DOHH2 (cell line): ENCODE measurements around the gene ADORA1.

ENCODE experiments used
- H3F3A ChIP-seq: fragments of 200-600 bp; sonication (generic), shearing (Covaris generic); 2 replicates; pipeline ENCODE4 v1.6.0; 2016; ENCODE audit warnings: antibody characterized with exemption, mild to moderate bottlenecking; ENCODE audit not compliant: control insufficient read depth, insufficient read depth
- H3K27ac ChIP-seq: fragments of 200-600 bp; sonication (generic); 2 replicates; pipeline ENCODE4 v1.5.1; 2014; ENCODE audit warnings: low read depth, mild to moderate bottlenecking, low read length, moderate library complexity
- H3K27me3 ChIP-seq: fragments of 200-600 bp; sonication (generic); 2 replicates; pipeline ENCODE4 v1.6.1; 2014; ENCODE audit warnings: mild to moderate bottlenecking, low read length, mixed read lengths; ENCODE audit not compliant: control insufficient read depth
- H3K36me3 ChIP-seq: fragments of 200-600 bp; sonication (generic); 2 replicates; pipeline ENCODE4 v1.6.1; 2014; ENCODE audit warnings: mild to moderate bottlenecking, low read length, moderate library complexity, mixed read lengths; ENCODE audit not compliant: control insufficient read depth
- H3K4me1 ChIP-seq: fragments of 200-600 bp; sonication (generic); 2 replicates; pipeline ENCODE4 v1.6.1; 2014; ENCODE audit warnings: mild to moderate bottlenecking, low read length, mixed read lengths; ENCODE audit not compliant: control insufficient read depth
- H3K4me2 ChIP-seq: fragments of 200-600 bp; sonication (generic); 2 replicates; pipeline ENCODE4 v1.6.0; 2014; ENCODE audit warnings: mild to moderate bottlenecking, low read length, moderate library complexity
- H3K4me3 ChIP-seq: fragments of 200-600 bp; sonication (generic); 2 replicates; pipeline ENCODE4 v1.5.1; 2014; ENCODE audit warnings: mild to moderate bottlenecking, low read length, mixed read lengths
- H3K79me2 ChIP-seq: fragments of 200-600 bp; sonication (generic); 2 replicates; pipeline ENCODE4 v1.6.1; 2014; ENCODE audit warnings: mild to moderate bottlenecking, low read length, mixed read lengths; ENCODE audit not compliant: control insufficient read depth
- H3K9me2 ChIP-seq: fragments of 200-600 bp; sonication (generic); replicated peaks from 2 replicates; pipeline ENCODE4 v1.6.1; 2014; ENCODE audit warnings: mild to moderate bottlenecking, low read length, mixed read lengths; ENCODE audit not compliant: control insufficient read depth
- H3K9me3 ChIP-seq: fragments of 200-600 bp; sonication (generic); 2 replicates; pipeline ENCODE4 v1.6.1; 2014; ENCODE audit warnings: antibody characterized with exemption, low read length, mixed read lengths; ENCODE audit not compliant: control insufficient read depth, insufficient read depth
- H4K20me1 ChIP-seq: fragments of 200-600 bp; sonication (generic); 2 replicates; pipeline ENCODE4 v1.6.0; 2014; ENCODE audit warnings: low read depth, mild to moderate bottlenecking, antibody characterized with exemption, low read length, moderate library complexity; ENCODE audit not compliant: control insufficient read depth, insufficient read depth
- EZH2phosphoT487 ChIP-seq: fragments of 200-600 bp; sonication (generic); IDR thresholded peaks from 2 replicates; pipeline ENCODE4 v1.6.1; 2017; ENCODE audit warnings: borderline replicate concordance, mild to moderate bottlenecking, antibody characterized with exemption, low read length, moderate library complexity, mixed read lengths
- TF ChIP-seq, protein P1 (sequence below): fragments of 200-600 bp; sonication (generic); IDR thresholded peaks from one replicate; pipeline ENCODE4 v1.5.1; 2014; ENCODE audit warnings: antibody characterized with exemption, mild to moderate bottlenecking, low read depth, low read length; ENCODE audit not compliant: poor library complexity, severe bottlenecking

ADORA1 gene

DNA sequence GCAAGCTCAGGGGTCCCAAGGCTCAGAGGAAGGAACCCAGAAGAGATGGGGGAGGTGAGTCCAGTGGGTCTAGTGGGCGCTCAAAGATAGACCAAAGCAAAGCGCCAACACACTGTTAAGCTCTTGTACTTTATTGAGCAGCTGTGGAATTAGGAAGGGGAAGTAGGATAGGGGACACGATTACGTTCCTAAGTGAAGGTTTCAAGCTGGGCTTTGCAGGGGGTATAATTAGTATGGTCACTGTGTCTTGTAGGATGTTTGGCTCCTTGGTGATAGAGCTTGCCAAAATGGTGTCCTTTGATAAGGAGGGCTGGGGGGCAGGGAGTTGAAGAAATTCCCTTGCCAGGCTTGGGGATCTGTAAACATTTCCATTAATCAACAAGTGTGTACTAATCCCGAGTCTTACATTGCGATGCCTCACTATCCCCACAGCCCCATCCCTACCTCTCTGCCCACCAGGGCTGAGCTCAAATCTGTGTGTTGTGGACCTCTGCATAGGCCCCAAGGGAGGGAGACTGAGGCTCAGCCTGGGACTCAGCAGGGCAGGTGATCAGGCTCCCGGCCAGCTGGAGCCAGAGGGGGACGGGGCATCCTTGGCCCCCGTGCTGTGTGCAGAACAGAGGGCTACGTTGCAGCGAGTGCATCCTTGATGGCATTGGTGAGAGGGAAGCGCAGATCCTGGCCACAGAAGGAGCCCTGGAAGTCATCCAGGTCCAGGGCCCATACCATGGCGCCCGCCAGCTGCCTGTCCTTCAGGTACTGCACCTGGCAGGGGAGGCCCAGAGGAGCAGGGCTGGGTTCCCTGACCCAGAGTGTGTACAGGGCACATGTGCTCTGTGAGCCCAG lies 51.5 kb downstream of the ADORA1 start:
- no peak for TF ChIP-seq EZH2phosphoT487
- TF ChIP-seq, protein P1, sequence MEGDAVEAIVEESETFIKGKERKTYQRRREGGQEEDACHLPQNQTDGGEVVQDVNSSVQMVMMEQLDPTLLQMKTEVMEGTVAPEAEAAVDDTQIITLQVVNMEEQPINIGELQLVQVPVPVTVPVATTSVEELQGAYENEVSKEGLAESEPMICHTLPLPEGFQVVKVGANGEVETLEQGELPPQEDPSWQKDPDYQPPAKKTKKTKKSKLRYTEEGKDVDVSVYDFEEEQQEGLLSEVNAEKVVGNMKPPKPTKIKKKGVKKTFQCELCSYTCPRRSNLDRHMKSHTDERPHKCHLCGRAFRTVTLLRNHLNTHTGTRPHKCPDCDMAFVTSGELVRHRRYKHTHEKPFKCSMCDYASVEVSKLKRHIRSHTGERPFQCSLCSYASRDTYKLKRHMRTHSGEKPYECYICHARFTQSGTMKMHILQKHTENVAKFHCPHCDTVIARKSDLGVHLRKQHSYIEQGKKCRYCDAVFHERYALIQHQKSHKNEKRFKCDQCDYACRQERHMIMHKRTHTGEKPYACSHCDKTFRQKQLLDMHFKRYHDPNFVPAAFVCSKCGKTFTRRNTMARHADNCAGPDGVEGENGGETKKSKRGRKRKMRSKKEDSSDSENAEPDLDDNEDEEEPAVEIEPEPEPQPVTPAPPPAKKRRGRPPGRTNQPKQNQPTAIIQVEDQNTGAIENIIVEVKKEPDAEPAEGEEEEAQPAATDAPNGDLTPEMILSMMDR, result no peak
- H3K27me3 ChIP-seq, result peaks cover 3% of the 10 kb centered on the region; the same call in 1 of the 2 replicates

DNA sequence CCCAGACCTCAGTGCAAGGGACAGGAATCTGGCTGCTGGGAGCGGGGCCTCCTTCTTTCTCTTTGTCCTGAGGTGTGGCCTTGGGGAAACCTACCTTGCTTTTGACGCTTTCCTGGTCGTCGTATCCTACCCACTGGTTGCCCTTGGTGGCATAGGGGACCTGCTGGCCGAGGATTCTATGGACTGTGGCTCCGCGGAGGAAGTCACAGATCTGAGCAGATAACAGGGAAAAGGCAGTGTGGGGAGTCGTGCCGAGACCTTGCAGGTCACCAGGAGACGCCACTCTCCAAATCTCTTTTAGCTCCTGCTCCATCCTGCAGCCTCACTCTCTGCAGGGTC lies 52.1 kb downstream of the ADORA1 start:
- peaks cover 12% of the 10 kb centered on the region for H3K4me1 ChIP-seq
- H3K4me2 ChIP-seq, result no peak overlapping the region
- no peaks in the 10 kb centered on the region for H3K9me2 ChIP-seq

More for the DNA sequence above, 51.5 kb downstream of the ADORA1 start:
- Histone ChIP-seq H3K4me3 (no peak overlapping the region), H3K4me2 (no peak overlapping the region), H3K79me2 (no peaks in the 10 kb centered on the region), H4K20me1 (no peaks in the 10 kb centered on the region), H3K36me3 (no peaks in the 10 kb centered on the region), H3K9me3 (no peaks in the 10 kb centered on the region), H3K9me2 (no peaks in the 10 kb centered on the region), H3K4me1 (peaks cover 12% of the 10 kb centered on the region), H3F3A (no peaks in the 10 kb centered on the region), H3K27ac (no peak overlapping the region)

DNA sequence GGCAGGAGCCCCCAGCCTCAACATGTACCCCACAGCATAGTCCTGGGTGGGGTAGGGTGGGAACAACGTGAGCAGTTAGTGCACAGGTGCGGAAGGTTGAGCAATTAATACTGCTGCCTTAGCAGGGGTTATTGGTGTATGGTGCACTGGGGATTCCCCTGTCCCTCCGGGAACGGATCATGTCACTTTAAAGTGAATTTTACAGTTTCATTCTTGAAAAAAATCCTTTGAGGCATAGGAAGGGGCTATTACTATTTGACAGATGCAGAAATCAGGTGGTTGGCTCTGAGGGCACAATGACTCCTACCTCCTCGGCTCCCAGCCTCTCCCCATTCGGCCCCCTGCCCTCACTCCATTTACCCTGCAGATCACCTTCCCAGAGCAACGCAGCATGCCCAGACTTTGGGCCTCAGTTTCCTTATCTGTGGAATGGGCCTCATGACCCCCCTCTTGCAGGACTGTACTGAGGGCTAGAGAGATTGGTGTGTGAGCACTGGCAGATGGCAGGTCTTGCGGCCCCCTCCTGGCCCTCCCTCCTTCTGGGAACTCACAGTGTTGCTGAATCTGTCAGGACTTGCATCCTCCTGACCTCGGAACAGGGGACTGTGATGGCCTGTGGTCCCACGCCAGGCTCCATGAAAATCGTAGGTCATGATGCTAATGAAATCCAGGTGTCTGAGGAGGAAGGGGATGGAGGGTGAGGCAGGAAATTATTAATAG lies 53.2 kb downstream of the ADORA1 start:
- no peaks in the 10 kb centered on the region for H3K79me2 ChIP-seq
- H3K4me2 ChIP-seq, result no peak overlapping the region
- H3K27me3 ChIP-seq, result peaks cover 3% of the 10 kb centered on the region; the same call in 1 of the 2 replicates
- no peaks in the 10 kb centered on the region for H3K9me3 ChIP-seq
- H3K4me1 ChIP-seq, result peaks cover 6% of the 10 kb centered on the region
- H4K20me1 ChIP-seq, result no peaks in the 10 kb centered on the region
- no peaks in the 10 kb centered on the region for H3K9me2 ChIP-seq
- no peak overlapping the region for H3K27ac ChIP-seq
- TF ChIP-seq EZH2phosphoT487, result no peak
- TF ChIP-seq, protein P1, result no peak
- H3K4me3 ChIP-seq, result no peak overlapping the region
- H3F3A ChIP-seq, result no peaks in the 10 kb centered on the region
- no peaks in the 10 kb centered on the region for H3K36me3 ChIP-seq

More for the DNA sequence above, 52.1 kb downstream of the ADORA1 start:
- Histone ChIP-seq H3K79me2 (no peaks in the 10 kb centered on the region), H3K4me3 (no peak overlapping the region), H3K9me3 (no peaks in the 10 kb centered on the region), H3K27me3 (peaks cover 3% of the 10 kb centered on the region; the same call in 1 of the 2 replicates), H3K27ac (no peak overlapping the region), H4K20me1 (no peaks in the 10 kb centered on the region), H3K36me3 (no peaks in the 10 kb centered on the region), H3F3A (no peaks in the 10 kb centered on the region)
- TF ChIP-seq EZH2phosphoT487, result no peak
- TF ChIP-seq, protein P1, result no peak
